ENCODE measurements around the gene REG1B. TPM values are rescaled to one million over a fixed set of nuclear protein-coding genes. Genes with fewer than 3 reads are reported as not detected.

Gene REG1B
- polyA plus RNA-seq, 2 of the 4 experiments (the other 2 are of a cell fraction), result not detected

DNA sequence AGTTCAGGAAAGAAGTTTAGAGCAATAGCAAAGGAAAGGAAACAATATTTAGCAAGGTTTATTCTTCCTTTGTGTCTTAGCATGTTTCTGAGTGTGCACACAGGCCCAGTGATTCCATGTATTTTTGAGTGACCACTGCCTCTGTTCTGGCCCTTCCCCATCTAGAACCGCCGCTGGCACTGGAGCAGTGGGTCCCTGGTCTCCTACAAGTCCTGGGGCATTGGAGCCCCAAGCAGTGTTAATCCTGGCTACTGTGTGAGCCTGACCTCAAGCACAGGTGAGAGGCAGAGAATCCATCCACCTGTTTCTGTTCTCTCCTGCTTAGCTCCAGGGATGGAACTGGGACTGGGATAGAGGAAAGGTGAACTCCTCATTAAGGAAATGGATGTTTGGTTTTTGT, 34.9 kb upstream of the REG1B start:
- H3K4me1 ChIP-seq, result no peaks in the 10 kb centered on the region
- 2% methylated on average over 2 of the region's 2 CpGs for WGBS (ENCODE audit: missing lambda C conversion rate)
- no peak for DNase-seq (ENCODE audit: low read depth in 1 of 2, low spot score in 1 of 2)
- no peak overlapping the region for H3K4me2 ChIP-seq
- no peak for ATAC-seq
- no peak for FAIRE-seq
- TF ChIP-seq ESRRA (IDR thresholded peaks at IDR 0.05; ENCODE audit: borderline replicate concordance, low read length), result no peak
- TF ChIP-seq, protein P1, sequence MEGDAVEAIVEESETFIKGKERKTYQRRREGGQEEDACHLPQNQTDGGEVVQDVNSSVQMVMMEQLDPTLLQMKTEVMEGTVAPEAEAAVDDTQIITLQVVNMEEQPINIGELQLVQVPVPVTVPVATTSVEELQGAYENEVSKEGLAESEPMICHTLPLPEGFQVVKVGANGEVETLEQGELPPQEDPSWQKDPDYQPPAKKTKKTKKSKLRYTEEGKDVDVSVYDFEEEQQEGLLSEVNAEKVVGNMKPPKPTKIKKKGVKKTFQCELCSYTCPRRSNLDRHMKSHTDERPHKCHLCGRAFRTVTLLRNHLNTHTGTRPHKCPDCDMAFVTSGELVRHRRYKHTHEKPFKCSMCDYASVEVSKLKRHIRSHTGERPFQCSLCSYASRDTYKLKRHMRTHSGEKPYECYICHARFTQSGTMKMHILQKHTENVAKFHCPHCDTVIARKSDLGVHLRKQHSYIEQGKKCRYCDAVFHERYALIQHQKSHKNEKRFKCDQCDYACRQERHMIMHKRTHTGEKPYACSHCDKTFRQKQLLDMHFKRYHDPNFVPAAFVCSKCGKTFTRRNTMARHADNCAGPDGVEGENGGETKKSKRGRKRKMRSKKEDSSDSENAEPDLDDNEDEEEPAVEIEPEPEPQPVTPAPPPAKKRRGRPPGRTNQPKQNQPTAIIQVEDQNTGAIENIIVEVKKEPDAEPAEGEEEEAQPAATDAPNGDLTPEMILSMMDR (IDR thresholded peaks at IDR 0.05), result no peak
- no peak for TF ChIP-seq RAD21 (conservative IDR thresholded peaks at IDR 0.05 in 1 of 2, IDR thresholded peaks at IDR 0.05 in 1 of 2)
- no peak for TF ChIP-seq MYC (IDR thresholded peaks at IDR 0.05; ENCODE audit: borderline replicate concordance, low read length)
- TF ChIP-seq GATA3 (IDR thresholded peaks at IDR 0.05; ENCODE audit: borderline replicate concordance), result no peak
- TF ChIP-seq, protein P2, sequence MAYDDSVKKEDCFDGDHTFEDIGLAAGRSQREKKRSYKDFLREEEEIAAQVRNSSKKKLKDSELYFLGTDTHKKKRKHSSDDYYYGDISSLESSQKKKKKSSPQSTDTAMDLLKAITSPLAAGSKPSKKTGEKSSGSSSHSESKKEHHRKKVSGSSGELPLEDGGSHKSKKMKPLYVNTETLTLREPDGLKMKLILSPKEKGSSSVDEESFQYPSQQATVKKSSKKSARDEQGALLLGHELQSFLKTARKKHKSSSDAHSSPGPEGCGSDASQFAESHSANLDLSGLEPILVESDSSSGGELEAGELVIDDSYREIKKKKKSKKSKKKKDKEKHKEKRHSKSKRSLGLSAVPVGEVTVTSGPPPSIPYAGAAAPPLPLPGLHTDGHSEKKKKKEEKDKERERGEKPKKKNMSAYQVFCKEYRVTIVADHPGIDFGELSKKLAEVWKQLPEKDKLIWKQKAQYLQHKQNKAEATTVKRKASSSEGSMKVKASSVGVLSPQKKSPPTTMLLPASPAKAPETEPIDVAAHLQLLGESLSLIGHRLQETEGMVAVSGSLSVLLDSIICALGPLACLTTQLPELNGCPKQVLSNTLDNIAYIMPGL (CRISPR knock-in tag; IDR thresholded peaks at IDR 0.05; ENCODE audit: borderline replicate concordance), result no peak
- TF ChIP-seq, protein P3, sequence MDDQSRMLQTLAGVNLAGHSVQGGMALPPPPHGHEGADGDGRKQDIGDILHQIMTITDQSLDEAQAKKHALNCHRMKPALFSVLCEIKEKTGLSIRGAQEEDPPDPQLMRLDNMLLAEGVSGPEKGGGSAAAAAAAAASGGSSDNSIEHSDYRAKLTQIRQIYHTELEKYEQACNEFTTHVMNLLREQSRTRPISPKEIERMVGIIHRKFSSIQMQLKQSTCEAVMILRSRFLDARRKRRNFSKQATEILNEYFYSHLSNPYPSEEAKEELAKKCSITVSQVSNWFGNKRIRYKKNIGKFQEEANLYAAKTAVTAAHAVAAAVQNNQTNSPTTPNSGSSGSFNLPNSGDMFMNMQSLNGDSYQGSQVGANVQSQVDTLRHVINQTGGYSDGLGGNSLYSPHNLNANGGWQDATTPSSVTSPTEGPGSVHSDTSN (IDR thresholded peaks at IDR 0.05), result no peak
- TF ChIP-seq CBX8 (IDR thresholded peaks at IDR 0.05), result no peak
- TF ChIP-seq, protein P4, sequence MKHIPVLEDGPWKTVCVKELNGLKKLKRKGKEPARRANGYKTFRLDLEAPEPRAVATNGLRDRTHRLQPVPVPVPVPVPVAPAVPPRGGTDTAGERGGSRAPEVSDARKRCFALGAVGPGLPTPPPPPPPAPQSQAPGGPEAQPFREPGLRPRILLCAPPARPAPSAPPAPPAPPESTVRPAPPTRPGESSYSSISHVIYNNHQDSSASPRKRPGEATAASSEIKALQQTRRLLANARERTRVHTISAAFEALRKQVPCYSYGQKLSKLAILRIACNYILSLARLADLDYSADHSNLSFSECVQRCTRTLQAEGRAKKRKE (CRISPR knock-in tag; IDR thresholded peaks at IDR 0.05; ENCODE audit: low read depth), result no peak
- no peak for TF ChIP-seq KDM1A (IDR thresholded peaks at IDR 0.05; ENCODE audit: low read depth)
- no peak for TF ChIP-seq BHLHE40 (IDR thresholded peaks at IDR 0.05; ENCODE audit: low read depth, low read length)
- no peak for TF ChIP-seq TFCP2L1 (CRISPR knock-in tag; IDR thresholded peaks at IDR 0.05)
- no peak for TF ChIP-seq KDM5A (IDR thresholded peaks at IDR 0.05)
- TF ChIP-seq SMC3 (IDR thresholded peaks at IDR 0.05), result no peak
- ChIA-PET POLR2A (no interaction called here), CTCF (interaction anchor here (0.6 kb wide), 1 partner anchor 1094 kb away, joined by 3 read pairs; no protein-coding TSS in a partner anchor)
- no peak overlapping the region for H3K4me3 ChIP-seq
- no peak overlapping the region for H3K27ac ChIP-seq
- H3K9me3 ChIP-seq, result no peaks in the 10 kb centered on the region

DNA sequence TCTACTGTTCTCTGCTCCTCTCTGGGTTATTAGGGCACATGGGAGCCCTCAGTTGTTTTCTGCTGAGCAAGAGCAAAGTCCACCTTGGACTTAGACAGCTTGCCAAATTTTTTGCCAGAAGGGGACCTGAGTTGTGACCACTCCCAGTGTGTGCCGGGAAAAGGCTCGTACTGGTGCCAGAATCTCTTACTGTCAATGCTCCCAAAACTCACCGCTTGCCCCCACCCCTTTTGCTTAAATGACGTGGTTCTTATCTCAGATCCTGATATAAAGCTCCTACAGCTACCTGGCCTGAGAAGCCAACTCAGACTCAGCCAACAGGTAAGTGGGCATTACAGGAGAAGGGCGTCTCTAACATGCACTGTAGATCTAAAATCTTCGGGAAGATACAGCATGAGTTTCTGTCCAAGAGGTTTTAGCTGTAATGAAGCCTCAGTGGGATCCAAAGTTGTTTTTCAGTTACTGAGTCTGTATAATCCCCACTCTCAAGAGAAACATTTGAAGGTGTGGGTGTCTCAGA, 32.5 kb upstream of the REG1B start, which contains the start of gene REG1A:
Gene REG1A (plus strand): TSS at position 295 of the 520 bp plus-strand sequence. CDS start 374 bp downstream, outside the sequence.
- DNase-seq (ENCODE audit: low read depth in 1 of 2, low spot score in 1 of 2), result no peak
- 10% methylated on average over 6 of the region's 6 CpGs for WGBS (ENCODE audit: missing lambda C conversion rate)
- ChIA-PET POLR2A (no interaction called here), CTCF (interaction anchor here (0.6 kb wide), 1 partner anchor 13 kb away, joined by 3 read pairs; no protein-coding TSS in a partner anchor)
- FAIRE-seq, result no peak
- Histone ChIP-seq H3K27ac (no peak within 1 kb of the TSS), H3K4me2 (no peak within 1 kb of the TSS), H3K4me3 (no peak within 1 kb of the TSS), H3K4me1 (no peaks in the 10 kb centered on the region), H3K9me3 (no peaks in the 10 kb centered on the region)
- TF ChIP-seq, protein P5, sequence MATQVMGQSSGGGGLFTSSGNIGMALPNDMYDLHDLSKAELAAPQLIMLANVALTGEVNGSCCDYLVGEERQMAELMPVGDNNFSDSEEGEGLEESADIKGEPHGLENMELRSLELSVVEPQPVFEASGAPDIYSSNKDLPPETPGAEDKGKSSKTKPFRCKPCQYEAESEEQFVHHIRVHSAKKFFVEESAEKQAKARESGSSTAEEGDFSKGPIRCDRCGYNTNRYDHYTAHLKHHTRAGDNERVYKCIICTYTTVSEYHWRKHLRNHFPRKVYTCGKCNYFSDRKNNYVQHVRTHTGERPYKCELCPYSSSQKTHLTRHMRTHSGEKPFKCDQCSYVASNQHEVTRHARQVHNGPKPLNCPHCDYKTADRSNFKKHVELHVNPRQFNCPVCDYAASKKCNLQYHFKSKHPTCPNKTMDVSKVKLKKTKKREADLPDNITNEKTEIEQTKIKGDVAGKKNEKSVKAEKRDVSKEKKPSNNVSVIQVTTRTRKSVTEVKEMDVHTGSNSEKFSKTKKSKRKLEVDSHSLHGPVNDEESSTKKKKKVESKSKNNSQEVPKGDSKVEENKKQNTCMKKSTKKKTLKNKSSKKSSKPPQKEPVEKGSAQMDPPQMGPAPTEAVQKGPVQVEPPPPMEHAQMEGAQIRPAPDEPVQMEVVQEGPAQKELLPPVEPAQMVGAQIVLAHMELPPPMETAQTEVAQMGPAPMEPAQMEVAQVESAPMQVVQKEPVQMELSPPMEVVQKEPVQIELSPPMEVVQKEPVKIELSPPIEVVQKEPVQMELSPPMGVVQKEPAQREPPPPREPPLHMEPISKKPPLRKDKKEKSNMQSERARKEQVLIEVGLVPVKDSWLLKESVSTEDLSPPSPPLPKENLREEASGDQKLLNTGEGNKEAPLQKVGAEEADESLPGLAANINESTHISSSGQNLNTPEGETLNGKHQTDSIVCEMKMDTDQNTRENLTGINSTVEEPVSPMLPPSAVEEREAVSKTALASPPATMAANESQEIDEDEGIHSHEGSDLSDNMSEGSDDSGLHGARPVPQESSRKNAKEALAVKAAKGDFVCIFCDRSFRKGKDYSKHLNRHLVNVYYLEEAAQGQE (IDR thresholded peaks at IDR 0.05), result no peak
- no peak for TF ChIP-seq RNF2 (IDR thresholded peaks at IDR 0.05; ENCODE audit: borderline replicate concordance, low read depth)
- TF ChIP-seq GATA3 (IDR thresholded peaks at IDR 0.05; ENCODE audit: borderline replicate concordance), result no peak
- no peak for TF ChIP-seq MAFK (IDR thresholded peaks at IDR 0.05; ENCODE audit: partially characterized antibody)
- TF ChIP-seq, protein P2 (CRISPR knock-in tag; IDR thresholded peaks at IDR 0.05; ENCODE audit: borderline replicate concordance), result no peak
- TF ChIP-seq EHF (CRISPR knock-in tag; IDR thresholded peaks at IDR 0.05), result no peak
- ATAC-seq, result no peak
